HCT116 (cell line): ENCODE results near the gene PDCL2. TPM values are rescaled to one million over a fixed set of nuclear protein-coding genes. Genes with fewer than 3 reads are reported as not detected.

Experiments
- ATAC-seq: fragments of 200-7000 bp; cut with Tn5 transposase; 2 replicates; pipeline ENCODE4 v1.9.1; 2020; ENCODE audit warnings: mild to moderate bottlenecking, moderate library complexity
- BruUV-seq: library from RNA; stranded (reverse); fragments of 400-500 nt; replicated peaks from 2 replicates; lab custom pipeline; 2021; lab: Mats Ljungman, UMichigan
- CTCF ChIA-PET: fragments of 300-600 bp; sonication (Branson Sonifier 250); formaldehyde crosslinking; loops from one replicate; lab custom pipeline; 2021; ENCODE audit warnings: antibody characterized with exemption; lab: Charles Lee
- POLR2A ChIA-PET: fragments of 300-600, 350-600 bp; sonication (Branson Sonifier 250); formaldehyde crosslinking; loops from one replicate; lab custom pipeline; 2021; ENCODE audit warnings: antibody characterized with exemption; lab: Charles Lee
- RAD21 ChIA-PET, 2 experiments: fragments of 300-600 bp; sonication (Branson Sonifier 250); formaldehyde crosslinking; loops; one replicate each; lab custom pipeline; 2023; ENCODE audit warnings: low total read pairs in 2 of 2; ENCODE audit not compliant: uncharacterized antibody in 2 of 2, unreplicated experiment in 2 of 2, low non-redundant PET in 1 of 2; lab: Charles Lee
- DNase-seq: peaks from one replicate; pipeline ENCODE4 v3.0.0-alpha.2; 2010; ENCODE audit warnings: low read depth, low spot score
- H2AFZ ChIP-seq: fragments of 200-600 bp; shearing (Covaris generic), sonication (generic); 2 replicates; pipeline ENCODE4 v1.6.1; 2017; ENCODE audit warnings: low read depth, mixed run types, mixed read lengths, antibody characterized with exemption, low read length; ENCODE audit not compliant: poor library complexity, severe bottlenecking
- H3K27ac ChIP-seq: 2 replicates; pipeline ENCODE4 v1.5.1; 2012; ENCODE audit warnings: low read depth, low read length
- H3K27me3 ChIP-seq: fragments of 200-600 bp; sonication (generic); 2 replicates; pipeline ENCODE4 v1.6.1; 2016; ENCODE audit warnings: mixed run types, low read length, mixed read lengths; ENCODE audit not compliant: insufficient read depth
- H3K36me3 ChIP-seq, 2 experiments: fragments of 200-500 bp in 1 of 2; fragments of 200-600 bp in 1 of 2; sonication (Bioruptor generic) in 1 of 2; sonication (generic) in 1 of 2; 2 replicates each; pipeline versions ENCODE4 v1.5.1 to v1.6.1; 2014 to 2016; ENCODE audit warnings: low read length in 2 of 2, inconsistent platforms in 1 of 2, mixed read lengths in 1 of 2, mixed run types in 1 of 2; ENCODE audit not compliant: insufficient read depth in 2 of 2, control insufficient read depth in 1 of 2
- H3K4me1 ChIP-seq, 2 experiments: fragments of 200-600 bp in 1 of 2; sonication (generic) in 1 of 2; 2 replicates each; pipeline versions ENCODE4 v1.5.1 to v1.6.1; 2012 to 2017; ENCODE audit warnings: low read length in 2 of 2, inconsistent platforms in 1 of 2, mild to moderate bottlenecking in 1 of 2, mixed read lengths in 1 of 2, mixed run types in 1 of 2, moderate library complexity in 1 of 2; ENCODE audit not compliant: insufficient read depth in 2 of 2, control insufficient read depth in 1 of 2
- H3K4me2 ChIP-seq: fragments of 200-600 bp; sonication (generic); 2 replicates; pipeline ENCODE4 v1.6.1; 2017; ENCODE audit warnings: mixed run types, low read length, mixed read lengths
- H3K4me3 ChIP-seq, 2 experiments: fragments of 200-600 bp in 1 of 2; sonication (generic) in 1 of 2; replicated peaks in 1 of 2; 2 replicates each; pipeline ENCODE4 v1.5.1; 2011 to 2016; ENCODE audit warnings: low read length in 2 of 2, control low read depth in 1 of 2, low read depth in 1 of 2, mild to moderate bottlenecking in 1 of 2, mixed read lengths in 1 of 2, mixed run types in 1 of 2
- H3K79me2 ChIP-seq: fragments of 200-600 bp; sonication (generic); 2 replicates; pipeline ENCODE4 v1.6.1; 2017; ENCODE audit warnings: mild to moderate bottlenecking, mixed run types, low read length, moderate library complexity, mixed read lengths; ENCODE audit not compliant: insufficient read depth
- H3K9ac ChIP-seq: fragments of 200-600 bp; sonication (generic); 2 replicates; pipeline ENCODE4 v1.6.1; 2016; ENCODE audit warnings: low read length, mixed read lengths
- H3K9me2 ChIP-seq: fragments of 200-600 bp; sonication (generic), shearing (Covaris generic); 2 replicates; pipeline ENCODE4 v1.6.1; 2017; ENCODE audit warnings: mixed run types, mild to moderate bottlenecking, moderate library complexity; ENCODE audit not compliant: insufficient read depth
- H3K9me3 ChIP-seq, 2 experiments: fragments of 200-500 bp in 1 of 2; fragments of 200-600 bp in 1 of 2; sonication (Bioruptor generic) in 1 of 2; sonication (generic) in 1 of 2; 2 replicates each; pipeline ENCODE4 v1.6.1; 2014 to 2017; ENCODE audit warnings: low read length in 2 of 2, mixed read lengths in 2 of 2, inconsistent platforms in 1 of 2, low read depth in 1 of 2, mild to moderate bottlenecking in 1 of 2, mixed run types in 1 of 2, moderate library complexity in 1 of 2; ENCODE audit not compliant: control insufficient read depth in 1 of 2, insufficient read depth in 1 of 2
- H4K20me1 ChIP-seq: fragments of 200-600 bp; sonication (generic), shearing (Covaris generic); 2 replicates; pipeline ENCODE4 v1.6.1; 2017; ENCODE audit warnings: mixed run types, mild to moderate bottlenecking, moderate library complexity; ENCODE audit not compliant: insufficient read depth
- CBX3 ChIP-seq: IDR thresholded peaks from 2 replicates; pipeline ENCODE4 v1.6.1; 2012; ENCODE audit warnings: low read depth
- CEBPB ChIP-seq: IDR thresholded peaks from 2 replicates; pipeline ENCODE4 v1.6.1; 2012; ENCODE audit warnings: low read depth
- EGR1 ChIP-seq: IDR thresholded peaks from 2 replicates; pipeline ENCODE4 v1.6.1; 2012; ENCODE audit warnings: low read depth
- ELF1 ChIP-seq: IDR thresholded peaks from 2 replicates; pipeline ENCODE4 v1.6.1; 2012; ENCODE audit warnings: low read depth, borderline replicate concordance
- EZH2 ChIP-seq: fragments of 200-600 bp; sonication (generic); IDR thresholded peaks from 2 replicates; pipeline ENCODE4 v1.6.1; 2017; ENCODE audit warnings: antibody characterized with exemption, mixed run types
- EZH2phosphoT487 ChIP-seq: fragments of 200-600 bp; IDR thresholded peaks from 2 replicates; pipeline ENCODE4 v1.6.1; 2018; ENCODE audit warnings: antibody characterized with exemption, borderline replicate concordance
- JUND ChIP-seq: IDR thresholded peaks from 2 replicates; pipeline ENCODE4 v1.6.1; 2012
- POLR2AphosphoS5 ChIP-seq: IDR thresholded peaks from 2 replicates; pipeline ENCODE4 v1.6.1; 2011; ENCODE audit warnings: mild to moderate bottlenecking, low read depth, low read length, moderate library complexity
- RAD21 ChIP-seq: IDR thresholded peaks from 2 replicates; pipeline ENCODE4 v1.6.1; 2012; ENCODE audit warnings: low read depth, mild to moderate bottlenecking
- SIN3A ChIP-seq: IDR thresholded peaks from 2 replicates; pipeline ENCODE4 v1.6.1; 2012; ENCODE audit warnings: low read depth
- SP1 ChIP-seq: IDR thresholded peaks from 2 replicates; pipeline ENCODE4 v1.6.1; 2012; ENCODE audit warnings: low read depth
- SRF ChIP-seq: IDR thresholded peaks from 2 replicates; pipeline ENCODE4 v1.6.1; 2012; ENCODE audit warnings: low read depth
- YY1 ChIP-seq: IDR thresholded peaks from 2 replicates; pipeline ENCODE4 v1.6.1; 2011; ENCODE audit warnings: low read length, low read depth, moderate library complexity, mild to moderate bottlenecking; ENCODE audit not compliant: insufficient replicate concordance; ENCODE audit errors: extremely low read depth
- ZNF274 ChIP-seq: fragments of 200-500 bp; sonication (Bioruptor generic); IDR thresholded peaks from 2 replicates; pipeline ENCODE4 v1.6.1; 2014; ENCODE audit warnings: mild to moderate bottlenecking, low read depth, low read length, inconsistent platforms
- intact Hi-C: fragments of 100-400 bp; cut with micrococcal nuclease; formaldehyde crosslinking; loops from 2 replicates; pipeline ENCODE4 v1.10.0; 2022
- total RNA-seq: library from RNA; stranded (reverse); gene quantifications from one replicate; pipeline ENCODE4 v1.2.1, GENCODE V29; 2021; ENCODE audit not compliant: unreplicated experiment
- TF ChIP-seq, protein P1 (sequence below): IDR thresholded peaks from 2 replicates; pipeline ENCODE4 v1.6.1; 2012; ENCODE audit warnings: low read depth
- TF ChIP-seq, protein P2 (sequence below), 3 experiments: fragments of 200-600 bp in 1 of 3; sonication (generic) in 1 of 3; IDR thresholded peaks in 2 of 3; conservative IDR thresholded peaks in 1 of 3; 2 replicates each; pipeline ENCODE4 v1.5.1; 2012 to 2017; ENCODE audit warnings: low read depth in 2 of 3, low read length in 2 of 3, antibody characterized with exemption in 1 of 3, borderline replicate concordance in 1 of 3, control low read depth in 1 of 3, mild to moderate bottlenecking in 1 of 3, mixed read lengths in 1 of 3, mixed run types in 1 of 3, moderate library complexity in 1 of 3; ENCODE audit not compliant: insufficient read depth in 1 of 3

PDCL2 gene
- total RNA-seq, 1 experiment from 2014 or later = 0.47 TPM

DNA sequence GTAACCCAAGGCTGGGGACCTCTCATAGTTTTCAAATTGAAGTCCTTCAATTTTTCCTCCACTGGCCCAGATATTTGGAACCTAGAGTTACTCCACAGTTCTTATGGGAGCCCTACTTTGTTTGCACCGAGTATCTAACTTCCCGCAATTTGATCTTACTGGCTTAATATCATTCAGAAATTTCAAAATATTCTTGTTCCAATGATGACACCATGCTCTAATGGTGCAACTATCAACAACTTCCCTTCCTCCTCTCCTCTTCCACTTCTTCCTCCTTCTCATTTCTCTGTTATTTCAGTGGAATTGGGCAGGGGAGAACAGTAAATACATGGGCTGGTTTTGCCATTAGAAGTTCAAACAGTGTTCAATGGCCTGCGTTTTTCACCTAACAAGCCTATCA lies 20.2 kb downstream of the PDCL2 start:
- Histone ChIP-seq H2AFZ (no peak overlapping the region), H3K4me3 (no peak overlapping the region), H3K27ac (no peak overlapping the region), H3K4me1 (0 out of 4 replicates have a peak, but pooled peaks cover 0 to 3% of the 10 kb centered on the region in 2 experiments), H4K20me1 (no peaks in the 10 kb centered on the region), H3K9me2 (no peaks in the 10 kb centered on the region), H3K9me3 (peaks cover 0 to 5% of the 10 kb centered on the region in 2 experiments; a peak in 1 of 4 replicates), H3K9ac (no peak overlapping the region), H3K36me3 (no peaks in the 10 kb centered on the region), H3K79me2 (no peaks in the 10 kb centered on the region), H3K4me2 (no peak overlapping the region), H3K27me3 (no peaks in the 10 kb centered on the region)
- CTCF ChIA-PET = no interaction called here
- DNase-seq = no peak
- intact Hi-C loops = no loop called here
- POLR2A ChIA-PET = no interaction called here
- no TSS peak for BruUV-seq
- no peak for TF ChIP-seq POLR2AphosphoS5
- TF ChIP-seq EZH2 = no peak
- TF ChIP-seq, protein P1, sequence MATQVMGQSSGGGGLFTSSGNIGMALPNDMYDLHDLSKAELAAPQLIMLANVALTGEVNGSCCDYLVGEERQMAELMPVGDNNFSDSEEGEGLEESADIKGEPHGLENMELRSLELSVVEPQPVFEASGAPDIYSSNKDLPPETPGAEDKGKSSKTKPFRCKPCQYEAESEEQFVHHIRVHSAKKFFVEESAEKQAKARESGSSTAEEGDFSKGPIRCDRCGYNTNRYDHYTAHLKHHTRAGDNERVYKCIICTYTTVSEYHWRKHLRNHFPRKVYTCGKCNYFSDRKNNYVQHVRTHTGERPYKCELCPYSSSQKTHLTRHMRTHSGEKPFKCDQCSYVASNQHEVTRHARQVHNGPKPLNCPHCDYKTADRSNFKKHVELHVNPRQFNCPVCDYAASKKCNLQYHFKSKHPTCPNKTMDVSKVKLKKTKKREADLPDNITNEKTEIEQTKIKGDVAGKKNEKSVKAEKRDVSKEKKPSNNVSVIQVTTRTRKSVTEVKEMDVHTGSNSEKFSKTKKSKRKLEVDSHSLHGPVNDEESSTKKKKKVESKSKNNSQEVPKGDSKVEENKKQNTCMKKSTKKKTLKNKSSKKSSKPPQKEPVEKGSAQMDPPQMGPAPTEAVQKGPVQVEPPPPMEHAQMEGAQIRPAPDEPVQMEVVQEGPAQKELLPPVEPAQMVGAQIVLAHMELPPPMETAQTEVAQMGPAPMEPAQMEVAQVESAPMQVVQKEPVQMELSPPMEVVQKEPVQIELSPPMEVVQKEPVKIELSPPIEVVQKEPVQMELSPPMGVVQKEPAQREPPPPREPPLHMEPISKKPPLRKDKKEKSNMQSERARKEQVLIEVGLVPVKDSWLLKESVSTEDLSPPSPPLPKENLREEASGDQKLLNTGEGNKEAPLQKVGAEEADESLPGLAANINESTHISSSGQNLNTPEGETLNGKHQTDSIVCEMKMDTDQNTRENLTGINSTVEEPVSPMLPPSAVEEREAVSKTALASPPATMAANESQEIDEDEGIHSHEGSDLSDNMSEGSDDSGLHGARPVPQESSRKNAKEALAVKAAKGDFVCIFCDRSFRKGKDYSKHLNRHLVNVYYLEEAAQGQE = no peak
- TF ChIP-seq JUND = no peak
- no peak for TF ChIP-seq ZNF274
- TF ChIP-seq ELF1 = no peak
- TF ChIP-seq CEBPB = no peak
- no peak for TF ChIP-seq SP1
- no peak for TF ChIP-seq CBX3
- no peak for TF ChIP-seq EGR1
- no peak for TF ChIP-seq SIN3A
- no peak for TF ChIP-seq YY1
- TF ChIP-seq RAD21 = no peak
- TF ChIP-seq, protein P2, sequence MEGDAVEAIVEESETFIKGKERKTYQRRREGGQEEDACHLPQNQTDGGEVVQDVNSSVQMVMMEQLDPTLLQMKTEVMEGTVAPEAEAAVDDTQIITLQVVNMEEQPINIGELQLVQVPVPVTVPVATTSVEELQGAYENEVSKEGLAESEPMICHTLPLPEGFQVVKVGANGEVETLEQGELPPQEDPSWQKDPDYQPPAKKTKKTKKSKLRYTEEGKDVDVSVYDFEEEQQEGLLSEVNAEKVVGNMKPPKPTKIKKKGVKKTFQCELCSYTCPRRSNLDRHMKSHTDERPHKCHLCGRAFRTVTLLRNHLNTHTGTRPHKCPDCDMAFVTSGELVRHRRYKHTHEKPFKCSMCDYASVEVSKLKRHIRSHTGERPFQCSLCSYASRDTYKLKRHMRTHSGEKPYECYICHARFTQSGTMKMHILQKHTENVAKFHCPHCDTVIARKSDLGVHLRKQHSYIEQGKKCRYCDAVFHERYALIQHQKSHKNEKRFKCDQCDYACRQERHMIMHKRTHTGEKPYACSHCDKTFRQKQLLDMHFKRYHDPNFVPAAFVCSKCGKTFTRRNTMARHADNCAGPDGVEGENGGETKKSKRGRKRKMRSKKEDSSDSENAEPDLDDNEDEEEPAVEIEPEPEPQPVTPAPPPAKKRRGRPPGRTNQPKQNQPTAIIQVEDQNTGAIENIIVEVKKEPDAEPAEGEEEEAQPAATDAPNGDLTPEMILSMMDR (IDR thresholded peaks at IDR 0.05 in 2 of 3, conservative IDR thresholded peaks at IDR 0.05 in 1 of 3; ENCODE audit: borderline replicate concordance in 1 of 3, insufficient read depth in 1 of 3, low read depth in 2 of 3, low read length in 2 of 3) = no peak
- TF ChIP-seq EZH2phosphoT487 = no peak
- no peak for TF ChIP-seq SRF
- RAD21 ChIA-PET = no interaction called here
- ATAC-seq = no peak
